HepG2 (cell line): Measurements from ENCODE around the gene RAB3GAP1. TPM values are rescaled to one million over a fixed set of nuclear protein-coding genes. Genes with fewer than 3 reads are reported as not detected.
A peak's percentile ranks its signal among the peaks of the same experiment; 100 is the strongest.

Source experiments
- AFF4 ChIP-seq: sonication (generic); formaldehyde crosslinking; IDR thresholded peaks from 2 replicates; pipeline ENCODE4 v1.4.0; 2020; ENCODE audit warnings: missing genetic modification reagents
- AGO2 ChIP-seq: fragments of 200-400 bp; formaldehyde crosslinking; optimal IDR thresholded peaks from 2 replicates; pipeline ENCODE3; 2017; ENCODE audit warnings: mild to moderate bottlenecking, low read depth, low read length, moderate library complexity
- ARNT ChIP-seq: fragments of 450-650 bp; IDR thresholded peaks from 2 replicates; pipeline ENCODE4 v1.6.1; 2017
- ASH2L ChIP-seq: fragments of 300-600, 200-600 bp; sonication (generic); IDR thresholded peaks from 2 replicates; pipeline ENCODE4 v1.7.0; 2017; ENCODE audit warnings: low read depth, mild to moderate bottlenecking, moderate library complexity, mixed read lengths, low read length; ENCODE audit not compliant: insufficient read length
- BORCS8-MEF2B ChIP-seq: sonication (generic); formaldehyde crosslinking; IDR thresholded peaks from 2 replicates; pipeline ENCODE4 v1.8.0; 2022; ENCODE audit warnings: mild to moderate bottlenecking, missing genetic modification reagents
- HIC2 ChIP-seq: sonication (generic); formaldehyde crosslinking; IDR thresholded peaks from 2 replicates; pipeline ENCODE4 v1.9.0; 2022; ENCODE audit warnings: low read depth, missing genetic modification reagents
- IRF2 ChIP-seq: IDR thresholded peaks from 2 replicates; pipeline ENCODE4 v1.6.1; 2018; ENCODE audit warnings: missing genetic modification reagents, missing compliant biosample characterization
- KMT2A ChIP-seq: sonication (generic); formaldehyde crosslinking; IDR thresholded peaks from 2 replicates; pipeline ENCODE4 v1.4.0; 2020; ENCODE audit warnings: missing genetic modification reagents
- MTA1 ChIP-seq: sonication (generic); formaldehyde crosslinking; IDR thresholded peaks from 2 replicates; pipeline ENCODE4 v1.4.0; 2020; ENCODE audit warnings: missing genetic modification reagents, mild to moderate bottlenecking, borderline replicate concordance
- MTA3 ChIP-seq: sonication (generic); formaldehyde crosslinking; IDR thresholded peaks from 2 replicates; pipeline ENCODE4 v1.4.0; 2020; ENCODE audit warnings: missing genetic modification reagents
- MYC ChIP-seq: sonication (generic); formaldehyde crosslinking; IDR thresholded peaks from 2 replicates; pipeline ENCODE4 v1.9.0; 2021; ENCODE audit warnings: missing genetic modification reagents, borderline replicate concordance
- NFE2L2 ChIP-seq: fragments of 150-350 bp; IDR thresholded peaks from 2 replicates; pipeline ENCODE4 v1.6.1; 2014; ENCODE audit warnings: low read length
- NR1H2 ChIP-seq: sonication (generic); formaldehyde crosslinking; IDR thresholded peaks from 2 replicates; pipeline ENCODE4 v1.8.1; 2022; ENCODE audit warnings: low read depth, missing genetic modification reagents, borderline replicate concordance
- PHF8 ChIP-seq: sonication (generic); formaldehyde crosslinking; IDR thresholded peaks from 2 replicates; pipeline ENCODE4 v1.5.0; 2020; ENCODE audit warnings: missing genetic modification reagents
- POLR2A ChIP-seq, 2 experiments: IDR thresholded peaks; 2 replicates each; pipeline ENCODE4 v1.6.1; 2011; ENCODE audit warnings: low read depth in 2 of 2, low read length in 2 of 2, mild to moderate bottlenecking in 1 of 2, moderate library complexity in 1 of 2; ENCODE audit not compliant: insufficient read depth in 1 of 2
- RARA ChIP-seq: IDR thresholded peaks from 2 replicates; pipeline ENCODE4 v1.6.1; 2016; ENCODE audit warnings: missing genetic modification reagents, missing compliant biosample characterization
- SCMH1 ChIP-seq: sonication (generic); formaldehyde crosslinking; IDR thresholded peaks from 2 replicates; pipeline ENCODE4 v1.9.0; 2021; ENCODE audit warnings: missing genetic modification reagents, mild to moderate bottlenecking, borderline replicate concordance
- TOE1 ChIP-seq: sonication (generic); formaldehyde crosslinking; IDR thresholded peaks from 2 replicates; pipeline ENCODE4 v1.4.0; 2020; ENCODE audit warnings: mild to moderate bottlenecking, missing genetic modification reagents
- TP53 ChIP-seq: sonication (generic); formaldehyde crosslinking; conservative IDR thresholded peaks from 2 replicates; pipeline ENCODE4 v1.4.0; 2020; ENCODE audit warnings: missing genetic modification reagents
- XBP1 ChIP-seq: sonication (generic); formaldehyde crosslinking; IDR thresholded peaks from 2 replicates; pipeline ENCODE4 v1.5.0; 2020; ENCODE audit warnings: missing genetic modification reagents
- ZFP62 ChIP-seq: sonication (generic); formaldehyde crosslinking; IDR thresholded peaks from 2 replicates; pipeline ENCODE4 v1.4.0; 2020; ENCODE audit warnings: missing genetic modification reagents
- ZNF484 ChIP-seq: sonication (generic); formaldehyde crosslinking; IDR thresholded peaks from 2 replicates; pipeline ENCODE4 v1.5.1; 2020; ENCODE audit warnings: mild to moderate bottlenecking, low read depth, missing genetic modification reagents, borderline replicate concordance
- ZNF652 ChIP-seq: IDR thresholded peaks from 2 replicates; pipeline ENCODE4 v1.6.1; 2016; ENCODE audit warnings: low read depth, borderline replicate concordance
- ZSCAN22 ChIP-seq: sonication (generic); formaldehyde crosslinking; IDR thresholded peaks from 2 replicates; pipeline ENCODE4 v1.4.0; 2020; ENCODE audit warnings: mild to moderate bottlenecking, missing genetic modification reagents
- polyA plus RNA-seq, 8 experiments: library from polyadenylated mRNA; depleted of rRNA in 3 of 8; stranded (reverse) in 7 of 8; unstranded in 1 of 8; fragments of >200 nt; fragmentation: Illumina TruSeq in 4 of 8; extraction: Trizol in 4 of 8; gene quantifications; 2 replicates each; pipeline versions ENCODE4 v1.2.1 to v1.2.3, GENCODE V29; 2011 to 2016; ENCODE audit warnings: low read depth in 4 of 8, missing spikeins in 1 of 8, mixed read lengths in 1 of 8; ENCODE audit not compliant: insufficient read depth in 1 of 8
- total RNA-seq, 5 experiments: library from RNA; depleted of rRNA; stranded (reverse); fragments of >200 nt; fragmentation: Illumina TruSeq; extraction: Trizol; gene quantifications; 2 replicates each; pipeline ENCODE4 v1.2.3, GENCODE V29; 2016; ENCODE audit warnings: low read depth in 1 of 5

The RAB3GAP1 gene
- total and polyA plus RNA-seq, 2 of the 13 experiments (the other 11 are each of a cell fraction or from before 2014, with no cell fraction given), result 15.2 to 48.8 TPM

GRCh38 chr2:135052042-135052876, at the start of gene RAB3GAP1 (continued):
- TF ChIP-seq TOE1 (CRISPR knock-in tag) (no peak), AGO2 (no peak), ZNF484 (CRISPR knock-in tag) (no peak), POLR2A (IDR thresholded peaks at IDR 0.05; ENCODE audit: insufficient read depth in 1 of 2, low read depth in 2 of 2, low read length in 2 of 2) (peak; percentile 91 to 97), IRF2 (CRISPR knock-in tag) (peak; percentile 63), HIC2 (CRISPR knock-in tag) (peak; percentile 57), RARA (CRISPR knock-in tag) (peak; percentile 14; the same call in 1 of the 2 replicates), AFF4 (CRISPR knock-in tag) (peak; percentile 79; the same call in 1 of the 2 replicates), MYC (CRISPR knock-in tag) (peak; percentile 41; the same call in 1 of the 2 replicates), NFE2L2 (no peak), XBP1 (CRISPR knock-in tag) (no peak), BORCS8-MEF2B (CRISPR knock-in tag) (peak; percentile 67; the same call in 1 of the 2 replicates), TP53 (CRISPR knock-in tag) (no peak), MTA3 (no peak), ZNF652 (no peak), MTA1 (0 out of 2 replicates have a peak, but pooled peaks have one; percentile 30), ZFP62 (CRISPR knock-in tag) (no peak), SCMH1 (CRISPR knock-in tag) (no peak), ARNT (no peak), NR1H2 (no peak), ASH2L (peak; percentile 100), ZSCAN22 (CRISPR knock-in tag) (no peak; the same call in 1 of the 2 replicates), KMT2A (CRISPR knock-in tag) (peak; percentile 81), PHF8 (CRISPR knock-in tag) (peak; percentile 96)
